H54 (cell line): Measurements from ENCODE around the gene TSPEAR.
"Not testable (repeated sequence)": the region's sequence is repeated elsewhere in the genome, so short reads cannot be mapped to it uniquely, and the experiment has no call there.

ENCODE experiments used
- DNase-seq: peaks from one replicate; pipeline ENCODE4 v3.0.0; 2011; ENCODE audit warnings: low spot score, mixed read lengths; ENCODE audit not compliant: insufficient read length
- FAIRE-seq: peaks from 3 replicates; lab custom pipeline; 2011; peaks lifted over from hg19 to GRCh38; lab: Jason Lieb, UNC
- POLR2A ChIP-seq: IDR thresholded peaks from 2 replicates; pipeline ENCODE4 v1.6.1; 2011; ENCODE audit warnings: low read depth, mild to moderate bottlenecking, low read length

Gene TSPEAR

GRCh38 chr21:44557491-44558328 lies 153.7 kb downstream of the TSPEAR start:
- no peak for TF ChIP-seq POLR2A
- DNase-seq = no peak
- FAIRE-seq = no peak

- no peak for TF ChIP-seq POLR2A
- DNase-seq = no peak
- no peak for FAIRE-seq
Measured at GRCh38 chr21:44556879-44557278, 154.5 kb downstream of the TSPEAR start.

- TF ChIP-seq POLR2A = no peak
- FAIRE-seq = no peak
- no peak for DNase-seq
Measured at GRCh38 chr21:44555200-44555875, 156.0 kb downstream of the TSPEAR start.

GRCh38 chr21:44552681-44553080 lies 158.7 kb downstream of the TSPEAR start:
- no peak for TF ChIP-seq POLR2A
- no peak for FAIRE-seq
- DNase-seq = no peak

GRCh38 chr21:44552136-44552535 lies 159.2 kb downstream of the TSPEAR start:
- DNase-seq (no peak), FAIRE-seq (no peak)
- TF ChIP-seq POLR2A = no peak

- FAIRE-seq (no peak), DNase-seq (no peak)
- no peak for TF ChIP-seq POLR2A
Measured at GRCh38 chr21:44551340-44551961, 159.9 kb downstream of the TSPEAR start, which contains the start of gene KRTAP10-2. TSS of gene KRTAP10-2 (minus strand) at chr21:44551505. CDS start at chr21:44551458, 47 bp downstream.

GRCh38 chr21:44550807-44551206 lies 160.6 kb downstream of the TSPEAR start:
- TF ChIP-seq POLR2A = no peak
- FAIRE-seq (no peak), DNase-seq (no peak)

- FAIRE-seq, DNase-seq: not testable (repeated sequence)
Measured at GRCh38 chr21:44550285-44550684, 161.1 kb downstream of the TSPEAR start.

- FAIRE-seq (no peak), DNase-seq (no peak)
- TF ChIP-seq POLR2A = no peak
Measured at GRCh38 chr21:44549525-44550211, 161.7 kb downstream of the TSPEAR start.

- TF ChIP-seq POLR2A = no peak
- FAIRE-seq = no peak
- DNase-seq = no peak
Measured at GRCh38 chr21:44548922-44549321, 162.4 kb downstream of the TSPEAR start.

GRCh38 chr21:44548381-44548780 lies 163.0 kb downstream of the TSPEAR start:
- no peak for FAIRE-seq
- no peak for TF ChIP-seq POLR2A
- no peak for DNase-seq

- no peak for DNase-seq
- TF ChIP-seq POLR2A = no peak
- no peak for FAIRE-seq
Measured at GRCh38 chr21:44547656-44548331, 163.6 kb downstream of the TSPEAR start.

GRCh38 chr21:44544566-44544965 lies 166.8 kb downstream of the TSPEAR start:
- DNase-seq (no peak), FAIRE-seq (no peak)
- TF ChIP-seq POLR2A = no peak
